Gastroesophageal sphincter (tissue), 4 donors: ENCODE data around the gene NR3C1. TPM values are rescaled to one million over a fixed set of nuclear protein-coding genes. Genes with fewer than 3 reads are reported as not detected.

Experiments
- ATAC-seq: fragments of 150-250 bp; one replicate; pipeline ENCODE4 v1.9.1; 2016; ENCODE audit warnings: mild to moderate bottlenecking, moderate library complexity
- H3K27ac ChIP-seq, 4 donors: fragments of 200-600 bp; sonication (generic) in 3 of 4; 1 replicate in 3 of 4; 2 replicates in 1 of 4; pipeline ENCODE4 v1.5.1; 2016 to 2019
- H3K27me3 ChIP-seq: fragments of 200-600 bp; sonication (generic); one replicate; pipeline ENCODE4 v1.5.1; 2019
- H3K36me3 ChIP-seq, 2 donors: fragments of 200-600 bp; sonication (generic); one replicate each; pipeline ENCODE4 v1.5.1; 2019; ENCODE audit warnings: control low read depth in 1 of 2
- H3K4me1 ChIP-seq, 3 donors: fragments of 200-600 bp; sonication (generic); 1 replicate in 2 of 3; 2 replicates in 1 of 3; pipeline ENCODE4 v1.5.1; 2016 to 2019; ENCODE audit warnings: control low read depth in 2 of 3
- H3K4me3 ChIP-seq, 2 donors: fragments of 200-600 bp; sonication (generic); one replicate each; pipeline ENCODE4 v1.5.1; 2019; ENCODE audit warnings: mild to moderate bottlenecking in 1 of 2, moderate library complexity in 1 of 2
- H3K9me3 ChIP-seq, 3 donors: fragments of 200-600 bp; sonication (generic); one replicate each; pipeline ENCODE4 v1.5.1; 2017 to 2019; ENCODE audit warnings: control low read depth in 2 of 3
- EP300 ChIP-seq: sonication (generic); formaldehyde crosslinking; IDR thresholded peaks from one replicate; pipeline ENCODE4 v1.6.1; 2017; ENCODE audit warnings: antibody characterized with exemption, mild to moderate bottlenecking
- POLR2A ChIP-seq, 2 donors: fragments of 450-650 bp; IDR thresholded peaks; one replicate each; pipeline ENCODE4 v1.6.1; 2017; ENCODE audit warnings: antibody characterized with exemption in 2 of 2, mild to moderate bottlenecking in 2 of 2, moderate library complexity in 1 of 2
- POLR2AphosphoS5 ChIP-seq: sonication (generic); formaldehyde crosslinking; IDR thresholded peaks from one replicate; pipeline ENCODE4 v1.6.1; 2017; ENCODE audit warnings: antibody characterized with exemption
- WGBS, 2 donors: methylation state at CpG; one replicate each; pipeline ENCODE4 v1.1.5; 2018; ENCODE audit warnings: low coverage in 1 of 2; 5-methylcytosine and 5-hydroxymethylcytosine counted together
- total RNA-seq, 4 donors: library from RNA; depleted of rRNA; stranded (reverse); fragments of >200 nt; gene quantifications; one replicate each; pipeline ENCODE4 v1.1.0, GENCODE V29; 2016
- TF ChIP-seq, protein P1 (sequence below), 4 experiments: fragments of 200-600 bp in 2 of 4; fragments of 450-650 bp in 2 of 4; sonication (generic) in 1 of 4; IDR thresholded peaks; one replicate each; pipeline ENCODE4 v1.5.1; 2017 to 2019; ENCODE audit warnings: antibody characterized with exemption in 4 of 4, mild to moderate bottlenecking in 2 of 4, moderate library complexity in 2 of 4

NR3C1 gene
- total RNA-seq, 4 donors from 2014 or later: 69.7 to 103 (median 85.6) TPM

DNA sequence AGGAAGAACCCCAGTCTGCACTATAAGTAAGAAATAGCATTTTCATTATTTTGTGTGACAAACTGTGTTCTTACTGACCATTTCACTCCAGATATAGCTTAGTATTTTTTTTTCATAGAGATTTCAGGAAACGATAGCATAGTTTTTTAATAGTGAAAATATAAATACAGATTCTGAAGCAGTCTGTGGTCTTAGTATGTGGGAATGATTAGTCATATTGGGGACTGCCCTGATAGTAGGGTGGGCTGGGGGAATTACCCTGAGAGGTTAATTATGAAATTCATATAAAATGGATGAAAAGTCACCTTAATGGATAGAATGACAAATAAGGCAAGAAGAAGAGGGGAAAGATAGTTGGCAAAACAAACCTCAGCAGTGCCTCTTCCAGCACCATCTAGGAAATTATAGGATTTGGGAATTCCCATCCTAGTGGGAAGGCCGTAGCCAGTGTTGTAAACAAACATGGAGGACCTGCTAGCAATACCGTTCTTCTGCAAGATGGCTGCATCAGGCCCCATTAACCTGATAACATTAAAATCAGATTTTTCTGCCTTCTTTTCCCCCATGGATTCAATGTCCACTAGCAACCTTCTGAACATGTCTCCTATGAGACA, 23.7 kb upstream of the NR3C1 start:
- 97 to 100% methylated on average over 2 to 3 of the region's 3 CpGs for WGBS, 2 donors
- no peaks in the 10 kb centered on the region for H3K9me3 ChIP-seq
- ATAC-seq: no peak
- no peak overlapping the region for H3K27ac ChIP-seq
- H3K4me3 ChIP-seq: no peak overlapping the region
- H3K36me3 ChIP-seq: no peaks in the 10 kb centered on the region
- no peaks in the 10 kb centered on the region for H3K27me3 ChIP-seq
- no peak for TF ChIP-seq POLR2A (IDR thresholded peaks at IDR 0.05)
- no peak for TF ChIP-seq EP300
- TF ChIP-seq POLR2AphosphoS5: no peak
- TF ChIP-seq, protein P1, sequence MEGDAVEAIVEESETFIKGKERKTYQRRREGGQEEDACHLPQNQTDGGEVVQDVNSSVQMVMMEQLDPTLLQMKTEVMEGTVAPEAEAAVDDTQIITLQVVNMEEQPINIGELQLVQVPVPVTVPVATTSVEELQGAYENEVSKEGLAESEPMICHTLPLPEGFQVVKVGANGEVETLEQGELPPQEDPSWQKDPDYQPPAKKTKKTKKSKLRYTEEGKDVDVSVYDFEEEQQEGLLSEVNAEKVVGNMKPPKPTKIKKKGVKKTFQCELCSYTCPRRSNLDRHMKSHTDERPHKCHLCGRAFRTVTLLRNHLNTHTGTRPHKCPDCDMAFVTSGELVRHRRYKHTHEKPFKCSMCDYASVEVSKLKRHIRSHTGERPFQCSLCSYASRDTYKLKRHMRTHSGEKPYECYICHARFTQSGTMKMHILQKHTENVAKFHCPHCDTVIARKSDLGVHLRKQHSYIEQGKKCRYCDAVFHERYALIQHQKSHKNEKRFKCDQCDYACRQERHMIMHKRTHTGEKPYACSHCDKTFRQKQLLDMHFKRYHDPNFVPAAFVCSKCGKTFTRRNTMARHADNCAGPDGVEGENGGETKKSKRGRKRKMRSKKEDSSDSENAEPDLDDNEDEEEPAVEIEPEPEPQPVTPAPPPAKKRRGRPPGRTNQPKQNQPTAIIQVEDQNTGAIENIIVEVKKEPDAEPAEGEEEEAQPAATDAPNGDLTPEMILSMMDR (IDR thresholded peaks at IDR 0.05): no peak
- peaks cover 0 to 3% (median 0%) of the 10 kb centered on the region in 3 donors for H3K4me1 ChIP-seq

DNA sequence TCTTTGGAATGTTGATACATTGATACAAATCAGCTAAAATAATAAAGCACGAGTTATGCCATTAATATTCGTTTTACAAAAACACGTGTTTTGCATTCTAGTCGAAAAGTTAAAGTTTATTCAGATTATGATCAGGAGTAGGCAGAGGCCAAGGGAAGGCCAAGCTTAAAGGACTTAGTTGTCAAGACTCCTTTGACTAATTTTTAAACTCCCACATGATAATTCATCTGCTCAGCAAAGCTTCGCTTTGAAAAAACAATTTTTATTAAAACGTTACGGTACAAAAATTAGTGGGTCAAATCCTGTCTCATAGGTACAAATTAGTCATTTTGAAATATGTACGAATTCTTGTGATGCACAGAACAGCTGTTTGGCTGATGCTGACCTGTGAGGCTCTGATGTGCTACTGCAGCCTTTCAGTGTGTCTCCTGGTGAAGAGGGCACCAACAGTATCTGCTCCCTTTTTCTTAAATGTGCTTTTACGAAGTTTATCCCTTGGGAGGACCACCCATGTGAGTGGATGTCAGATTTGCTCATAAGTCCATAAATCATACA, 23.0 kb upstream of the NR3C1 start:
- no peak for ATAC-seq
- Histone ChIP-seq H3K36me3 (no peaks in the 10 kb centered on the region), H3K4me3 (no peak overlapping the region), H3K9me3 (no peaks in the 10 kb centered on the region), H3K27ac (no peak overlapping the region), H3K27me3 (no peaks in the 10 kb centered on the region), H3K4me1 (no peaks in the 10 kb centered on the region)
- WGBS, 2 donors: 56 to 74% methylated on average over 9 of the region's 9 CpGs
- TF ChIP-seq, protein P1 (IDR thresholded peaks at IDR 0.05): no peak
- TF ChIP-seq EP300: no peak
- TF ChIP-seq POLR2AphosphoS5: no peak

DNA sequence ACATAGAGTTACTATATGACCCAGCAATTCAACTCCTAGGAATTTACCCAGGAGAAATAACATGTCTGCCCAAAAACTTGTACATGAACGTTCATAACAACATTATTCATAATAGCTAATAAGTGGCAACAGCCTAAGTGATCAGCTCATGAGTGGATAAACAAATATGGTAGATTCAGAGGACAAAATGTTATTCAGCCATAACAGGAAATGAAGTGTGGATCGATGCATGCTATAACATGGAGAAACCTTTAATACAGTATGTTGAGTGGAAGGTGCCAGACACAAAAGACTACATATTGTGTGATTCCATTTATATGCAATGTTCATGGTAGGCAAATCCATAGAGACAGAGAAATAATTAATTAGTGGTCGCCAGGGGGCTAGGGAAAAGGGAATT, 22.3 kb upstream of the NR3C1 start:
- no peaks in the 10 kb centered on the region for H3K4me1 ChIP-seq
- ATAC-seq: no peak
- H3K27me3 ChIP-seq: no peaks in the 10 kb centered on the region
- H3K4me3 ChIP-seq: no peak overlapping the region
- WGBS, 2 donors: 81 to 90% methylated on average over 3 of the region's 3 CpGs
- TF ChIP-seq POLR2A (IDR thresholded peaks at IDR 0.05): no peak
- TF ChIP-seq POLR2AphosphoS5: no peak
- TF ChIP-seq, protein P1 (IDR thresholded peaks at IDR 0.05): no peak
- TF ChIP-seq EP300: no peak
- H3K9me3 ChIP-seq: no peaks in the 10 kb centered on the region
- H3K36me3 ChIP-seq: no peaks in the 10 kb centered on the region
- no peak overlapping the region for H3K27ac ChIP-seq

DNA sequence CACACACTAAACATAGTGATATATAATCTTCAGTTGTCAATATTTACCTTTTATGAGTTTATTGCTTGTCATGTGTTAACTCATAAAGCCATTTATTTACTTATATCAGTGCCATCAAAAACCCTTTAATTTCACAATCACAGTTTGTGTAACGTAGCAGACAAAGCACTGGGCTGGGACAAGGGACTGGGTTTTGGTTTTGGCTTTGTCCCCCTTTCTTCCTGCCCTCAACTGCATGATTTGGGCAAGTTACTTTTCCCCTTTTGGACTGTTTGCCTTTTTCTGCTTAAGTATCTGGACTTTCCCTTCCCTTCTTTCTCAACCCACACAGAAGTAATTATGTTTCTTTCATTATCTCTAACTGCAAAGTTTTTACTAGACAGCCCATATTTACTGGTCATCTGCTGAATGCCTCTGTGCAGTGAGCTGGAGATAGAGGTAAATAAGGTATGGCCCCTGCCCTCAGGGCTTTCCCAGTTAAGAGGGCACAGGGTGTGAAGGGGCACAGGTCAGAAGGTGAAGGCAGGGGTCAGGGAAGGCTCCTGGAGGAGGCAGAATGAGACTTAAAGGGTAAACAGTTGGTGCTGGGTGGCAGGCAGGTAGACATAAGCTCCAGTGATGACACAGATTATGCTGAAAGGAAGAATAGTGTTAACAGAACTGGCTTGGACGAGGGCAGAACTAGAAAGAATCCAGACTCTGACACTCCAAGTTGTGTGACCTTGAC, 14.8 kb upstream of the NR3C1 start:
- H3K27ac ChIP-seq: no peak overlapping the region
- no peak for TF ChIP-seq POLR2A (IDR thresholded peaks at IDR 0.05)
- TF ChIP-seq, protein P1 (IDR thresholded peaks at IDR 0.05): no peak
- no peak for TF ChIP-seq POLR2AphosphoS5
- WGBS, 2 donors: 56 to 60% methylated on average over 2 of the region's 2 CpGs
- H3K4me1 ChIP-seq: peaks cover 0 to 5% (median 0%) of the 10 kb centered on the region in 3 donors
- no peaks in the 10 kb centered on the region for H3K36me3 ChIP-seq
- no peak for ATAC-seq
- H3K4me3 ChIP-seq: no peak overlapping the region
- no peaks in the 10 kb centered on the region for H3K27me3 ChIP-seq
- H3K9me3 ChIP-seq: no peaks in the 10 kb centered on the region
